Colonic mucosa (tissue), 4 donors: Measurements from ENCODE around the gene FAM13A. TPM values are rescaled to one million over a fixed set of nuclear protein-coding genes. Genes with fewer than 3 reads are reported as not detected.

Experiments
- DNase-seq: peaks from one replicate; pipeline ENCODE4 v3.0.0-alpha.2; 2020
- H3K27ac ChIP-seq: fragments of 200-600 bp; one replicate; pipeline ENCODE4 v1.8.0; 2021
- H3K27me3 ChIP-seq: fragments of 200-600 bp; one replicate; pipeline ENCODE4 v1.8.0; 2021
- H3K36me3 ChIP-seq: fragments of 200-600 bp; one replicate; pipeline ENCODE4 v1.8.0; 2021
- H3K4me1 ChIP-seq: fragments of 200-600 bp; one replicate; pipeline ENCODE4 v1.8.0; 2021; ENCODE audit warnings: mild to moderate bottlenecking
- H3K4me3 ChIP-seq: fragments of 200-600 bp; one replicate; pipeline ENCODE4 v1.8.0; 2021
- H3K9ac ChIP-seq, 2 donors: one replicate each; pipeline ENCODE4 v1.7.0; 2013; ENCODE audit warnings: control low read depth in 2 of 2, low read depth in 2 of 2, low read length in 2 of 2
- H3K9me3 ChIP-seq: fragments of 200-600 bp; one replicate; pipeline ENCODE4 v1.8.0; 2021
- CTCF ChIP-seq: fragments of 200-600 bp; IDR thresholded peaks from one replicate; pipeline ENCODE4 v1.8.0; 2022; ENCODE audit warnings: antibody characterized with exemption, mild to moderate bottlenecking
- intact Hi-C: fragments of 100-400 bp; cut with DNase I; formaldehyde crosslinking; loops from one replicate; pipeline ENCODE4 v1.14.1; 2022
- total RNA-seq, 2 donors: library from RNA; stranded (reverse); fragmentation: NEBNext Ultra II Directional in 1 of 2; extraction: Animal tissue kit (Norgen Biotek cat#: 25700) in 1 of 2; gene quantifications; one replicate each; pipeline ENCODE4 v1.2.1, GENCODE V29; 2021
- donor health status: healthy.
- donor health status: DM: no; HTN: no; CAD: no.
- donor health status: DM: no; HTN: no; CAD: no.

Gene FAM13A
- total RNA-seq, 2 donors from 2014 or later: 34.0 to 248 TPM

- Histone ChIP-seq H3K36me3 (no peaks in the 10 kb centered on the region), H3K27me3 (no peaks in the 10 kb centered on the region), H3K9ac (no peak overlapping the region), H3K9me3 (no peaks in the 10 kb centered on the region), H3K27ac (no peak overlapping the region), H3K4me1 (no peaks in the 10 kb centered on the region), H3K4me3 (no peak overlapping the region)
- TF ChIP-seq CTCF: no peak
- intact Hi-C loops: no loop called here
- DNase-seq: no peak
Observed at GRCh38 chr4:88756149-88756548, 300.8 kb downstream of the FAM13A start.

DNA sequence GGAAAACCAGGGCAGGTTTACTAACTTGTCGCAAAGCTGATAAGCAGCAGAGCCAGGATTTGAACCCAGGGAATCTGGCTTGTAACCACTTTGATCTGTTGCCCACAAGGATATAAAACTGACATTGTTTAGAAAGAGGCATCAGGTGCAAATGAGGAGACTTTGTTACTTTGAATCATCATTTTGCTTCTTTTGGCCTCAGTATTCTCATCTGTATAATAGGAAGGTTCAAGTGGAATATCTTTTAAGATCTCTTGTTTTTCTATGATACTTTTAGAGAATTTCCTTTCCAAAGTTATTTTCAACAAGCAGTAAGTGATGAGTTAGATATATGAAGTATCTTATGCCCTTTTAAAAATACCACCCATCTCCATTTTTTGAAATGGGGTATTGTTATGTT, 301.5 kb downstream of the FAM13A start:
- Histone ChIP-seq H3K9me3 (no peaks in the 10 kb centered on the region), H3K4me3 (no peak overlapping the region), H3K4me1 (no peaks in the 10 kb centered on the region), H3K27me3 (no peaks in the 10 kb centered on the region), H3K9ac (no peak overlapping the region), H3K36me3 (no peaks in the 10 kb centered on the region), H3K27ac (no peak overlapping the region)
- intact Hi-C loops: no loop called here
- DNase-seq: no peak
- no peak for TF ChIP-seq CTCF

DNA sequence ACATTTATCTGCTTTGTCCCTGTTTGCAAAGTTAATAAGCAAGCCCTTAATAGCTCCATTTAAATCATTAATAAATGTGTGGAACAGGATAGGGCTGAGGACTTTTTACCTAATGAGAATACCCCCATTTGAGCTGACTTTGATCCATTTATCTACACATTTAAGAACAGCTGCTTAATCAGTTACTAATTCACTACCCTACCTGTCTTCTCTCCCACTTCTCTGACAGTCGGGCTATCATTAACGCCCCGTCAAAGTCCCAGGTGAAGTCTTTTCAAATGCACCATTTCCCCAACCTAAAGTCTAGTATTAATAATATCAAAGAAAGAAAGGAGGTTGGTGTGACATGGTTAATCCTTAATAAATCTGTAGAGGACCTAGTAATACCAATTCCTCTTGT, 302.2 kb downstream of the FAM13A start:
- H3K27me3 ChIP-seq: no peaks in the 10 kb centered on the region
- intact Hi-C loops: no loop called here
- no peak for DNase-seq
- no peak overlapping the region for H3K4me3 ChIP-seq
- TF ChIP-seq CTCF: no peak
- H3K4me1 ChIP-seq: no peaks in the 10 kb centered on the region
- no peaks in the 10 kb centered on the region for H3K9me3 ChIP-seq
- H3K36me3 ChIP-seq: no peaks in the 10 kb centered on the region
- H3K27ac ChIP-seq: no peak overlapping the region
- H3K9ac ChIP-seq: no peak overlapping the region

DNA sequence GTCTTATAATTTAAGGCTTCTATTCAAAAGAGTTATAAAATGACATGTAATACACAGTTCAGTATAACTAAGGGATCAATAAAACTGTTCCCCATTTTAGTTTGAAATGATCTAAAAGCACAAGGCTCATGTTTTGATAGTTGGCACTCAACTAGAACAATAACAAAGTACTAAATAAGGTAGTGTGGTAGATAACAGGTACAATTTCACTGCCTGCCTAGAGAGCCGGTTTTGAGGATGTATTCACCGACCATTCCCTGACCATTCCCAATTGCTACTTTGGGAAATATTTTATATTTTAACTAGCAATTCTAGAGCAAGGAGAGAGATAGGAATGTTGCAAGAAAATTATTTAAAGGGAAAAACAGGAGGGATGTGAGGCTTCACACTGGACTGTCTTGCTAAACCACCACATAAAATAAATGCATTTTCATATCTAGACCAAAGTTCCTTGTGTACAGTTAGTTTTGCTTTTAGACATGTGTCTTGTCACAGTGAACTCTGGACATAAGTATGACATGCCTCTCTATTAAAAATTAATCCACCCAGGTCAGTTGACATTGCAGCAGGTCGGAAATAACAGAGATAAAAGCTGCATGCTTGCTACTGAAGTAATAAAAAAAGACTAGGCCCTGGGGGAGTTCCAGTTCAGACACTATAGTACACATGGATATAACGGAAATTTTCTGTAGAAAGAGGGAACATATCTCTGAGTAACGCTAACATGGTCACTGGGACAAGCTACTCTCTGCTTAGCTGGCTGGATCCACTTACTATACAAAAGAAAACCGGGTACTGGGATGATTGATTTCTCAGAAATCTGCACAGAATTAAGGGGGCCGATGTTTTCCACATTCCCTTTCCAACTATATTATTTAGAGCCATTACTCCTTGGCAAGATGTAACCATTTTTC, 303.1 kb downstream of the FAM13A start:
- Histone ChIP-seq H3K9ac (no peak overlapping the region), H3K9me3 (no peaks in the 10 kb centered on the region), H3K4me1 (no peaks in the 10 kb centered on the region), H3K27me3 (no peaks in the 10 kb centered on the region), H3K27ac (no peak overlapping the region), H3K4me3 (no peak overlapping the region), H3K36me3 (no peaks in the 10 kb centered on the region)
- intact Hi-C loops: no loop called here
- no peak for TF ChIP-seq CTCF
- DNase-seq: no peak

DNA sequence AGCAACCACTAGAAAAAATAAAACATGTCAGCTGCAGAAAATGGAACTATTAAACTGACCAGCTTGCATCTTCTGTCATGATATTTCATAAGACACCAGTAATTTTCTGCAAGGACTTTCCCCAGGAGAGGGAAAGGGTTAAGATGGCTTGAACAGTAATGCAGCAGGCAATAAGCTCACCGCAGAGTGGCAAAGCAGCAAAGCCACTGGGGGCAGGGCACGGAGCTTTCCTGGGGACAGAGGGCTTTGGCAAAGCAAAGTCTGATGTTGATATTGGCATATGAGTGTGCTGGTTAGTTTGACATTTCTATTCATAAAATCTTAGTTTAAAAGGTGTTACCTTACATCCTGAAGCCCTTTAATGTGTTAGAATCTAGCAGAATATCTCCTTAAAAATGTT, 304.2 kb downstream of the FAM13A start:
- no peak for DNase-seq
- Histone ChIP-seq H3K4me1 (no peaks in the 10 kb centered on the region), H3K27me3 (no peaks in the 10 kb centered on the region), H3K4me3 (no peak overlapping the region), H3K27ac (no peak overlapping the region), H3K9me3 (no peaks in the 10 kb centered on the region), H3K9ac (no peak overlapping the region), H3K36me3 (peaks cover 9% of the 10 kb centered on the region)
- intact Hi-C loops: no loop called here
- TF ChIP-seq CTCF: no peak
